Loucy (cell line): Measurements from ENCODE around the gene ESRRA.
"Not testable (repeated sequence)": the region's sequence is repeated elsewhere in the genome, so short reads cannot be mapped to it uniquely, and the experiment has no call there.

ENCODE experiments used
- H2AFZ ChIP-seq: fragments of 200-600 bp; sonication (generic); 2 replicates; pipeline ENCODE4 v1.6.0; 2016; ENCODE audit warnings: antibody characterized with exemption, mild to moderate bottlenecking, low read length, moderate library complexity
- H3F3A ChIP-seq: fragments of 200-600 bp; 2 replicates; pipeline ENCODE4 v1.6.0; 2016; ENCODE audit warnings: antibody characterized with exemption, low read depth, mild to moderate bottlenecking
- H3K27me3 ChIP-seq: fragments of 200-600 bp; sonication (generic); 2 replicates; pipeline ENCODE4 v1.6.1; 2014; ENCODE audit warnings: low read length, mild to moderate bottlenecking; ENCODE audit not compliant: insufficient read depth, poor library complexity, severe bottlenecking
- H3K36me3 ChIP-seq: fragments of 200-600 bp; sonication (generic); 2 replicates; pipeline ENCODE4 v1.6.1; 2016; ENCODE audit warnings: low read length; ENCODE audit not compliant: insufficient read depth
- H3K4me1 ChIP-seq: fragments of 200-600 bp; sonication (generic); 2 replicates; pipeline ENCODE4 v1.5.1; 2014; ENCODE audit warnings: low read length, mild to moderate bottlenecking; ENCODE audit not compliant: insufficient read depth, poor library complexity, severe bottlenecking
- H3K4me2 ChIP-seq: fragments of 200-600 bp; sonication (generic); 2 replicates; pipeline ENCODE4 v1.6.0; 2014; ENCODE audit warnings: antibody characterized with exemption, low read length, low read depth, mild to moderate bottlenecking; ENCODE audit not compliant: poor library complexity, severe bottlenecking
- H3K4me3 ChIP-seq: fragments of 200-600 bp; sonication (generic); 2 replicates; pipeline ENCODE4 v1.5.1; 2014; ENCODE audit warnings: low read length, mild to moderate bottlenecking, mixed read lengths; ENCODE audit not compliant: poor library complexity, severe bottlenecking
- H3K79me2 ChIP-seq: fragments of 200-600 bp; sonication (generic); 2 replicates; pipeline ENCODE4 v1.6.1; 2014; ENCODE audit warnings: low read length; ENCODE audit not compliant: insufficient read depth
- H3K9ac ChIP-seq: fragments of 200-600 bp; sonication (generic); 2 replicates; pipeline ENCODE4 v1.6.0; 2014; ENCODE audit warnings: mild to moderate bottlenecking, low read depth, low read length, moderate library complexity; ENCODE audit not compliant: poor library complexity, severe bottlenecking
- H3K9me2 ChIP-seq: fragments of 200-600 bp; sonication (generic); replicated peaks from 2 replicates; pipeline ENCODE4 v1.6.1; 2016; ENCODE audit warnings: low read depth, low read length, mixed read lengths
- H3K9me3 ChIP-seq: fragments of 200-600 bp; sonication (generic); 2 replicates; pipeline ENCODE4 v1.6.1; 2014; ENCODE audit warnings: mild to moderate bottlenecking, antibody characterized with exemption, low read length, low read depth; ENCODE audit not compliant: insufficient read depth
- H4K20me1 ChIP-seq: fragments of 200-600 bp; sonication (generic); 2 replicates; pipeline ENCODE4 v1.6.0; 2014; ENCODE audit warnings: antibody characterized with exemption, low read length, mild to moderate bottlenecking; ENCODE audit not compliant: insufficient read depth, poor library complexity, severe bottlenecking
- CTCF ChIP-seq: fragments of 200-600 bp; sonication (generic); conservative IDR thresholded peaks from 2 replicates; pipeline ENCODE4 v1.5.1; 2014; ENCODE audit warnings: mild to moderate bottlenecking, antibody characterized with exemption, low read length
- EZH2phosphoT487 ChIP-seq: fragments of 200-600 bp; IDR thresholded peaks from 2 replicates; pipeline ENCODE4 v1.6.1; 2018; ENCODE audit warnings: antibody characterized with exemption, mild to moderate bottlenecking, moderate library complexity, borderline replicate concordance

Gene ESRRA

GRCh38 chr11:64313491-64314145 lies 8.3 kb downstream of the ESRRA start:
- Histone ChIP-seq H3K36me3 (peaks cover 7% of the 10 kb centered on the region; the same call in 1 of the 2 replicates), H3K9me3 (no peaks in the 10 kb centered on the region), H3F3A (peaks cover 7% of the 10 kb centered on the region; the same call in 1 of the 2 replicates), H3K79me2 (peaks cover 39% of the 10 kb centered on the region; the same call in 1 of the 2 replicates), H3K9me2 (no peaks in the 10 kb centered on the region), H3K27me3 (no peaks in the 10 kb centered on the region), H3K4me3 (no peak overlapping the region), H3K9ac (no peak overlapping the region), H2AFZ (no peak overlapping the region), H4K20me1 (peaks cover 12% of the 10 kb centered on the region), H3K4me1 (peaks cover 3% of the 10 kb centered on the region), H3K4me2 (no peak overlapping the region)
- TF ChIP-seq EZH2phosphoT487 = no peak
- TF ChIP-seq CTCF = no peak

GRCh38 chr11:64314146-64314804 lies 9.0 kb downstream of the ESRRA start:
- Histone ChIP-seq H3K79me2 (peaks cover 45% of the 10 kb centered on the region), H3F3A (peaks cover 7% of the 10 kb centered on the region; the same call in 1 of the 2 replicates), H3K4me3 (no peak overlapping the region), H3K36me3 (peaks cover 7% of the 10 kb centered on the region; the same call in 1 of the 2 replicates), H3K9me2 (no peaks in the 10 kb centered on the region), H2AFZ (no peak overlapping the region), H3K4me1 (peaks cover 8% of the 10 kb centered on the region), H3K27me3 (no peaks in the 10 kb centered on the region), H3K4me2 (no peak overlapping the region), H4K20me1 (peaks cover 12% of the 10 kb centered on the region), H3K9ac (no peak overlapping the region), H3K9me3 (no peaks in the 10 kb centered on the region)
- TF ChIP-seq CTCF = peak; percentile 29; the same call in 1 of the 2 replicates
- no peak for TF ChIP-seq EZH2phosphoT487

- Histone ChIP-seq H3K9me2 (no peaks in the 10 kb centered on the region), H3K4me3 (no peak overlapping the region), H2AFZ (no peak overlapping the region), H3K36me3 (peaks cover 7% of the 10 kb centered on the region; the same call in 1 of the 2 replicates), H3K27me3 (no peaks in the 10 kb centered on the region), H3K79me2 (peaks cover 52% of the 10 kb centered on the region), H3F3A (peaks cover 7% of the 10 kb centered on the region; the same call in 1 of the 2 replicates), H3K9ac (no peak overlapping the region), H3K9me3 (no peaks in the 10 kb centered on the region), H3K4me1 (peaks cover 12% of the 10 kb centered on the region), H4K20me1 (peaks cover 12% of the 10 kb centered on the region), H3K4me2 (no peak overlapping the region)
- TF ChIP-seq CTCF (no peak), EZH2phosphoT487 (no peak)
Measured at GRCh38 chr11:64314805-64315561, 9.7 kb downstream of the ESRRA start.

GRCh38 chr11:64315667-64316526 lies 10.6 kb downstream of the ESRRA start:
- Histone ChIP-seq H3K4me1 (peaks cover 17% of the 10 kb centered on the region), H4K20me1 (peaks cover 11% of the 10 kb centered on the region), H3K4me3 (peak overlapping the region; percentile 72), H3K9ac (peak overlapping the region; percentile 77), H3K4me2 (peak overlapping the region; percentile 57), H3K79me2 (peaks cover 53% of the 10 kb centered on the region)
- H2AFZ ChIP-seq, H3K27me3 ChIP-seq, H3K9me2 ChIP-seq, H3K9me3 ChIP-seq, H3K36me3 ChIP-seq, H3F3A ChIP-seq: not testable (repeated sequence)
